NCI-H526 (cell line): Measurements from ENCODE around the gene DUS3L.

Experiments used
- DNase-seq, 2 experiments: peaks; one replicate each; lab custom pipeline; 2025; lab: John Stamatoyannopoulos, UW

DUS3L gene

GRCh38 chr19:5821521-5822180 is 30.7 kb upstream of the DUS3L start:
- DNase-seq: no peak

DNA sequence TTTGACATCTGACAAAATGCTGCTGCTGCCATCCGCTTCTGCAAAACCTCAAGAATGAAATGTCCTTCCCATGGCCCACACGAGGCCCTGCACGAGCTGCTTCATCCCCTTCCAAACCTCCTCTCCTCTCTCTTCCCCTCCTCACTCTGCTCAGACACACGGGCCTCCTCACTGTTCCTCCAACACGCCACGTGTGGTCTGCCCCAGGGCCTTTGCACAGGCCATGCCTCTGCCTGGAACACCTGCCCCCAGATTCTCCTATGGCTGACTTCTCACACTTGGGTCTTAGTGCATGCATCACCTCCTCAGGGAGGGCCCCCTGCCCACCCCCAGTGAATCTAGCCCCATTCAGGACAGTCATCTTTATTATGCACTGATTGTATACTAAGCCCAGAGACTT is 29.8 kb upstream of the DUS3L start:
- no peak for DNase-seq

GRCh38 chr19:5818594-5818993 is 27.6 kb upstream of the DUS3L start:
- DNase-seq: peak in 1 of 2 experiments; percentile 24

GRCh38 chr19:5817218-5817617 is 26.3 kb upstream of the DUS3L start:
- no peak for DNase-seq

DNA sequence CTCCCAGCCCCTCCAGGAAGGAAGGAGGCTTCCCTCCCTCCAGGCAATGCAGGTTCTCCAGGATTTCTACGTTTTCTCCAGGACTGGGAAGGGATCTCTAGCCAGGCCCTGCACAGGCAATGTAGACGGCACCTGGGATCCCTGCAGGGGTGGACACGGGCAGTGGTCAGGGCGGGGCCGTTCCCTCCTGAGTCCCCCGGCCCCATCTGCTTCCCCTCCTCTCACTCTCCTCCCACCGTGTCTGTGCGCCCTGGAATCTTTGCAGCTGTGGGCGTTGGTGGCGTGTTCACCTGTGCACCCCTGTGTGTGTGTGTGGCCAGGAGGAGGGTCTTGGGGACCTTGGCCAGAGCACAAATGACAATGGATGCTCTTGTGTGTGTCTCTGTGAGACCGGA is 23.9 kb upstream of the DUS3L start:
- DNase-seq: no peak

GRCh38 chr19:5814123-5814851 is 23.3 kb upstream of the DUS3L start:
- DNase-seq: peak in 1 of 2 experiments; percentile 33

GRCh38 chr19:5811117-5811516 is 20.2 kb upstream of the DUS3L start:
- no peak for DNase-seq

DNA sequence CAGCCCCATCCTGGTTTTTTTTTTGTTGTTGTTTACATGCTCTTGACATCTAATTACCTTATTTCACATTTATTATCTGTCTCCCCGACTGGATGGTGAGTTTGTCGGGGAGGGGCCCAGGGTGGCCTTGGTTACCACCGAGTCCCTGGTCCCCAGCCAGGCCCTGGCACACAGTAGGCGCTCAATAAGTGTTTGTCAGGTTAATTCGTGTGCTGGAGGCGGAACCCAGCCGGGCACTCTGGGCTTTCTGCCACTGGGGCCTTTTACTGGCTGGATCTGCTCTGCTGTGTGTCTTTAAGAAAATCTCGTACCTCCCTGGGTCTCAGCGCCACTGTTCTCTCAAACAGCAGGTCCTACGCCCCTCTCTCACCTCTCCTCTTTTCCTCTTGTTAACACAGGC is 18.5 kb upstream of the DUS3L start:
- DNase-seq: no peak

DNA sequence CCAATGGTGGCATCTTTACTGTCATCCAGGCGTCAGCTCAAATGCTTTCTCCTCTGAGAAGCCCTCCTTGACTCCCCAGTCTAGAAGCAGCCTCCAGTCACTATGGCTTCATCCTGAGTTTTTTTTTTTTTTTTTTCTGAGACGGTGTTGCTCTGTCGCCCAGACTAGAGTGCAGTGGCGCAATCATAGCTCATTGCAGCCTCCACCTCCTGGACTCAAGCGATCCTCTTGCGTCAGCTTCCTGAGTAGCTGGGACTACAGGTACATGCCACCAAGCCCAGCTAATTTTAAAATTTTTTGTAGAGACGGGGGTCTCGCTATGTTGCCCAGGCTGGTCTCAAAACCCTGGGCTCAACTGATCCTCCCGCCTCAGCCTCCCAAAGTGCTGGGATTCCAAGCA is 18.1 kb upstream of the DUS3L start:
- no peak for DNase-seq

DNA sequence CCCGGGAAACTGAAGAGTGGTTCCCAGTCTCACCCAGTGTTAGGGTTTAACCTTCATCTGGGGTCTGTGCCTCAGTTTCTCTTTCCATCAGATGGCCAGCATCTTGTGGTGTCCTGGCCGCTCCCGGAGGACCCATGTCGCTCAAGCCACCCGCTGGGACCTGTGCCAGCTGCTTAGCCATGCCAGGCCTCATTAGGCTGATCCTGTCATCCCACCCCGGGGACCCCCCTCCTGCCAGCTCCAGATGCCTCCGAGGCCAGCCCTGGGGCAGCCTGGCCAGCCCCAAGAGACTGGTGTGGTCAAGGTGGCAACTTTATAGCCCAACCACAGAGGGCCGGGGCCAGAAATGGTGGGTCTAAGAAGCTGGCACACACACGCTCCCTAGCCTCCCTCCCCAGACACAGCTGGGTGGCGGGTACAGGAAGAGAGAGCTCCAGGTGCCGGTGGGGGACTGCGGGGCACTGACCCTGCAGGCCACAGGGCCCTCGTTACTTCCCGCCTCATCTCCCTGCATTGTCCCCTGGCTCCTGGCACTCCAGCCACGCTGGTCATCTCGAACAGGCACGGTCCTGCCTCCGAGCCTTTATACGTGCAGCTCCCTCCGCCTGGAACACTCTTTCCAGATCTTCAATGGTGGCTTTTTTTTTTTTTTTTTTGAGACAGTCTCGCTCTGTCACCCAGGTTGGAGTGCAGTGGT is 17.3 kb upstream of the DUS3L start:
- no peak for DNase-seq

GRCh38 chr19:5806905-5807304 is 15.9 kb upstream of the DUS3L start:
- no peak for DNase-seq

DNA sequence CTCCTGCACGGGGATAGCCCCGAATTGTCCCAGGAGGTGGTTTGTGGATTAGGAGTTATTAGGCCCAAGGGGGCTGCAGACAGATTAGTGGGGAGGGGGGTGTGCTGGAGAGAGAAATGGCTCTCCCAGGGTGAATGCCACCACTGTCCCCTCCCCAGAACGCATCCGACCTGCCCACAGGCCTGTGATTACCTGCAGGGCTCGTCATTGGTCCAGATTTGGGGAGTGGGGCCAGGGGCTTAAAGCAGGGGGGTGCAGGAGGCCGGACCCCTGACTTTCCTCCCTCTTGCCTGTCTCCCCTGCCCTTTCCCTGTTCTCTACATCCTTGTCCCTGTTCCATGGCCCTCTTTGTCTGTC is 15.1 kb upstream of the DUS3L start:
- DNase-seq: no peak

- DNase-seq: peak; percentile 45 to 87
Measured at GRCh38 chr19:5805462-5806132, 14.6 kb upstream of the DUS3L start.

DNA sequence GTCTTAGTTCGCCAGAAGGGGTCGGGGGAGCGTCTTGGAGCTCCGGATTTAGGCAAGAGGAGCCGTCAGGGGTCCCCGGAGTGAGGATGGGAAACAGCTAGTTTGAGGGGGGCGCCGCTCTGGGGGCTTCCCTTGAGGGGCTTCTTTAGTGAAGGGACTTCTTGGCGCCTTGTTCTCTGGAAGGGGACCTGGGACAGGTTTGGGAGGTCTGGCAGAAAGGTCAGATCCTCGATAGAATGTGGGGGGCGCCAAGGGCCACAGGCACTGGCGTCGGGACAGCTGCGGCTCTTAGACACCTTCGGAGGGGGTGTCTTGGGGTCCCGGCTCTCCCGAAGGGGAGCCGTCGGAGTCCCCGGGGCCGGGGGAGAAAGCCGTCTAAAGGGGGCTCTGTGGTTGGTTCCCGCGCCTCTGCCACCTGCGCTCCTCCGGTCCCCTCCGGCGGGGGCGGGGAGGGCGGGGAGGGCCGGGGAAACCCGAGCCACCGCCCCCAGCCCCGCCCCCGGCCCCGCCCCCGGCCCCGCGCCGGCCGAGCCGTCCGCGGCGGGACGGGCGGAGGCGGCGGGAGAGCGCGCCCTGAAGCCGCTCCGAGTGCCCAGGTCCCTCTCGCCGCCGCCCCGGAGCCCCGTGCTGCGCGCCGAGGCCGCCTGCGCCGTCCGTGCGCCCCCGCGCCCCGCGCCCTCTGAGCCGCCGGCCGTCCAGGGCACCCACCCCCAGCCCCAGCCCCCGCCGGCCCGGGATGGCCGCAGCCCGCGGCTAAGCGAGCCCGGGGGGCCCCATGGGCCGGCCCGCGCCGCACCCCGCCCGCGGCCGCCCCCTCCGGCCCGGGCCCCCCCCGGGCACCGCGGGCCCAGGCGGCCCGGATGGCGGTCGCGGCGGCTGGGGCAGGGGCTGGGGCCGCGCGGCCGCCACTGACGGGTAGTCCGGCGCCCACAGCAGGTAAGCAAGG is 13.8 kb upstream of the DUS3L start, which contains the start of gene NRTN:
NRTN (plus strand) TSS at position 552 of the 946 bp plus-strand sequence. CDS start 19,099 bp downstream, outside the sequence.
- peak in 1 of 2 experiments; percentile 44 for DNase-seq

DNA sequence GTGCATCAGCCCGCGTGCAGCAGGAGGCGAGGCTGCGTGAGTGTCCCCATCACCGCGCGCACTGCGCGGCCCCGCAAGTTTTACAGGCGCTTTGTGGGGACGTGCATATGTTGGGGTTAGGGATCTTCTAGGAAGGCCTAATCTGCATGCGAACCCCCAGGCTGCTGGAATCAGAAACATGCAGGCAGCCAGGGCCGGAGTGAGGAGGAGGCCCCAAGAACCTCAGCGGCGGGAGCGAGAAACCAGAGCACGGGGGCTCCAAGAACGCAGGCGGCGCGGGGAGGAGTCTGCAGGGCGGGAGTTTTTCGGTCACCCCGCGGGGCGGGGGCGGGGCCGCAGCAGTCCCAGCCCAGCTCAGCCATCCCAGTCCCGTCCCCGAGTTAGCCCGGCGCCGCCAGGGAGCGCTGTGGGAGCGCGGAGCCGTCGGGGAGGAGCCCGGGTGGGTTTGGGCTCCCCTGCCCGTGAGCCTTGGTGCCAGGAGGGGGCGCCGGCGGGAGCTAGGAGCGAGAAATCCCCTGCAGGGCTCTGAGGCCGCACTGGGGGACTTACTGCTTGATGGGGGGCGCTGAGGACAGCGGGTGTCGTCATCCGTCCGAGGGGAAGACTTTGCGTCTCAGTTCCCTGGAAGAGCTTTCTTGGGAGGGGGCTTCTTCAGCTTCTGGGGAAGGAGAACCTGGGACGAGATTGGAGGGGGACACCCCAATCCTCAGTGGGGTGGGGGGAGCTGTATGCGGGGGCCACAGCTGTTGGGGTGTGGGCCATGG is 13.0 kb upstream of the DUS3L start:
- DNase-seq: peak; percentile 50 to 87

DNA sequence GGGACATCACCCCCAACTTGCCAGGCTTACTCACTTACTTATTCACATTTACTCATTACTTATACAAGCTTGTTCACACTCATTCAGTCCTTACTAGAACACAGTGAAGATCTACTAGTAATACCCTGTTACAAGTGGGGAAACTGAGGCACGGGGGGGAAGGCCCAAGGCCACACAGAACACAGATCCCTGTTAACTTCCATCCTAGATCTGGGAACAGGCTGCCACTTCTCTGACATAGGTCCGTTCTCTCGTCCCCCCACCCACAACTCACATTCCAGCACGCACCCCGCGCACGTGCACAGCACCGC is 12.4 kb upstream of the DUS3L start:
- no peak for DNase-seq

DNA sequence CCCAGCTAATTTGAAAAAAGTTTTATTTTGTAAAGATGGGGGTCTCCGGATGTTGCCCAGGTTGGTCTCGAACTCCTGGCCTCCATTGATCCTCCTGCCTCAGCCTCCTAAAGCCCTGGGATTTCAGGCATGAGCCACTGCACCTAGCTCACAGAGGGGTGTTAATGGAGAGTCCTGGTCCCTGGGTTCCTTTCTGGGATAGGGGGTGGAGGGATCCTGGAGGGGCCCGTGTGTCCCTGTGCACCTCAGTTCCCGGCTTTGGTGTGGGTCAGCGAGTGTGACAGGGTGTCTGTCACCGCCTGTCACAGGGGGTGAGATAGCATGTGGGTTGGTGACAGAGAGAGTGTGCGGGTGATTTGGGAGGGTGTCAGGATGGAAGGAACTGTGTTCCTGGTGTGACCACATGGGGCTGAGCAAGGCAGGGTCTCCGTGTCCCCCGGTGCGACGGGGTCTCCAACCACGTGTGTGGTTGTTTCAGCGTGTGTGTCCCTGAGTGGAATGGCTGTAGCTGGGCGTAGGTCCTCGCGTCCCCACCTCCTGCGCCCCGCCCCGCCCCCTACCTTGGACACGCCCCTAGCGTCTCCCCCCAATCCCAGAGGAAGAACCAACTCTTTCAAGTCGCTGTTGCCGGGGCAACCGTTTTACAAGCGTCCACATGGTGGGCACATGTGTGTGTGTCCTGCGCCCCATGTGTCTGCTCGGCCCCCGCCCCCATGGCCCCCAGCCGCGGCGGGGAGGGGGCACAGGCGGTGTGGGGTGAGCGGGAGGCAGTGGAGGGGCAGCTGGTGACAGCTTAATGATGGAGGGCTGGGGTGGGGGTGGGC is 11.0 kb upstream of the DUS3L start:
- DNase-seq: peak; percentile 20 to 30

GRCh38 chr19:5800361-5801270 is 9.7 kb upstream of the DUS3L start:
- DNase-seq: no peak
